Mesenchymal stem cell (in vitro differentiated cells and primary cell): ENCODE measurements around the gene LNP1.

Experiments
- DNase-seq: peaks from one replicate; pipeline ENCODE4 v3.0.0-alpha.2; 2013
- H2AFZ ChIP-seq: one replicate; pipeline ENCODE4 v1.6.1; 2013; ENCODE audit warnings: low read depth, mild to moderate bottlenecking, control low read depth, inconsistent platforms, low read length, moderate library complexity
- H2AK5ac ChIP-seq: 2 replicates; pipeline ENCODE4 v1.6.1; 2013; ENCODE audit warnings: low read length, moderate library complexity, mild to moderate bottlenecking, inconsistent platforms; ENCODE audit not compliant: severe bottlenecking
- H2BK120ac ChIP-seq: one replicate; pipeline ENCODE4 v1.6.1; 2013; ENCODE audit warnings: low read depth, mild to moderate bottlenecking, inconsistent platforms, low read length, moderate library complexity
- H2BK12ac ChIP-seq, 2 experiments: one replicate each; pipeline ENCODE4 v1.6.1; 2013; ENCODE audit warnings: inconsistent platforms in 2 of 2, low read length in 2 of 2, mild to moderate bottlenecking in 2 of 2, moderate library complexity in 2 of 2, control low read depth in 1 of 2
- H2BK15ac ChIP-seq: one replicate; pipeline ENCODE4 v1.6.1; 2013; ENCODE audit warnings: mild to moderate bottlenecking, low read depth, inconsistent platforms; ENCODE audit not compliant: poor library complexity, severe bottlenecking
- H2BK5ac ChIP-seq: 2 replicates; pipeline ENCODE4 v1.6.1; 2013; ENCODE audit warnings: low read depth, mild to moderate bottlenecking, low read length, control low read depth, inconsistent platforms; ENCODE audit not compliant: poor library complexity, severe bottlenecking
- H3K14ac ChIP-seq, 2 experiments: one replicate each; pipeline ENCODE4 v1.6.1; 2013; ENCODE audit warnings: inconsistent platforms in 2 of 2, low read length in 2 of 2, control low read depth in 1 of 2, mild to moderate bottlenecking in 1 of 2, moderate library complexity in 1 of 2
- H3K18ac ChIP-seq, 2 experiments: one replicate each; pipeline ENCODE4 v1.6.1; 2013; ENCODE audit warnings: inconsistent platforms in 2 of 2, low read length in 2 of 2, control low read depth in 1 of 2, low read depth in 1 of 2, mild to moderate bottlenecking in 1 of 2
- H3K23ac ChIP-seq, 2 experiments: one replicate each; pipeline ENCODE4 v1.6.1; 2013; ENCODE audit warnings: inconsistent platforms in 2 of 2, low read length in 2 of 2, mild to moderate bottlenecking in 2 of 2, moderate library complexity in 2 of 2, control low read depth in 1 of 2
- H3K27ac ChIP-seq: 2 replicates; pipeline ENCODE4 v1.5.1; 2013; ENCODE audit warnings: mild to moderate bottlenecking, moderate library complexity, low read length, control low read depth, inconsistent platforms; ENCODE audit not compliant: poor library complexity, severe bottlenecking
- H3K27me3 ChIP-seq, 2 experiments: 2 replicates each; pipeline versions ENCODE4 v1.6.1 to v1.7.0; 2013; ENCODE audit warnings: low read length in 2 of 2, mild to moderate bottlenecking in 2 of 2, moderate library complexity in 2 of 2, control low read depth in 1 of 2, inconsistent platforms in 1 of 2; ENCODE audit not compliant: control insufficient read depth in 1 of 2, insufficient read depth in 1 of 2
- H3K36me3 ChIP-seq, 2 experiments: 2 replicates each; pipeline versions ENCODE4 v1.6.1 to v1.7.0; 2013; ENCODE audit warnings: low read length in 2 of 2, control low read depth in 1 of 2, inconsistent platforms in 1 of 2, low read depth in 1 of 2, mild to moderate bottlenecking in 1 of 2; ENCODE audit not compliant: insufficient read depth in 2 of 2, control insufficient read depth in 1 of 2
- H3K4ac ChIP-seq, 2 experiments: one replicate each; pipeline ENCODE4 v1.6.1; 2013; ENCODE audit warnings: inconsistent platforms in 2 of 2, low read length in 2 of 2, mild to moderate bottlenecking in 2 of 2, moderate library complexity in 2 of 2, control low read depth in 1 of 2, low read depth in 1 of 2
- H3K4me1 ChIP-seq: 2 replicates; pipeline ENCODE4 v1.6.1; 2013; ENCODE audit warnings: low read depth, low read length, control low read depth; ENCODE audit not compliant: control insufficient read depth, insufficient read depth
- H3K4me2 ChIP-seq: 2 replicates; pipeline ENCODE4 v1.6.1; 2013; ENCODE audit warnings: low read length, mild to moderate bottlenecking, inconsistent platforms; ENCODE audit not compliant: poor library complexity, severe bottlenecking
- H3K4me3 ChIP-seq, 2 experiments: 2 replicates each; pipeline versions ENCODE4 v1.5.1 to v1.7.0; 2013; ENCODE audit warnings: low read length in 2 of 2, mild to moderate bottlenecking in 2 of 2, control low read depth in 1 of 2, low read depth in 1 of 2; ENCODE audit not compliant: insufficient read depth in 1 of 2
- H3K79me1 ChIP-seq: replicated peaks from 2 replicates; pipeline ENCODE4 v1.6.1; 2013; ENCODE audit warnings: mild to moderate bottlenecking, control low read depth, low read length, inconsistent platforms; ENCODE audit not compliant: poor library complexity, severe bottlenecking
- H3K9ac ChIP-seq: 2 replicates; pipeline ENCODE4 v1.7.0; 2013; ENCODE audit warnings: mild to moderate bottlenecking, low read length, moderate library complexity
- H3K9me3 ChIP-seq: 2 replicates; pipeline ENCODE4 v1.7.0; 2013; ENCODE audit warnings: mild to moderate bottlenecking, low read length; ENCODE audit not compliant: control insufficient read depth
- H4K8ac ChIP-seq: one replicate; pipeline ENCODE4 v1.6.1; 2013; ENCODE audit warnings: inconsistent platforms, mild to moderate bottlenecking, low read length, moderate library complexity
- H4K91ac ChIP-seq: one replicate; pipeline ENCODE4 v1.6.1; 2013; ENCODE audit warnings: mild to moderate bottlenecking, low read length, inconsistent platforms
- WGBS: methylation state at CpG from one replicate; pipeline ENCODE4 v1.1.7; 2013; ENCODE audit warnings: mixed read lengths; 5-methylcytosine and 5-hydroxymethylcytosine counted together

The LNP1 gene

DNA sequence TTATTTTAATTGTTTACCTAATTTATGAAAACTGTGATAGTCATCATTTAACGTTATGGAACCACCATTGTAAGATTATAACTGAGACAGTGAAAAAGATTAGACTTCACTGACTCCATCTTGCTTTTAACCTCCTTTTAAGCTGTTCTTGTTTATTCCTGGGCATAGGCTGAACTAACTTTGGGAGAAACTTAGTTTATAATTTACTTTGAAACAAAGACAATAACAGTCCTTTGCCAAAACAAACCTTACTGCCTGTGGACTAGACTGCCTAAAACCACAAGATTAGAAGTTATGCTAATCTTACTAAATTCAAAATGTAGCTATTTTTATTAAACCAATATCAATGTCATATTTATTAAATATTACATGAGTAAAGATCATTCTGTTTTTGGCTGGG lies 46.7 kb downstream of the LNP1 start:
- peaks cover 9% of the 10 kb centered on the region for H3K9me3 ChIP-seq
- no peak overlapping the region for H2BK5ac ChIP-seq
- H3K4me2 ChIP-seq, result no peak overlapping the region
- WGBS, result no CpG with 5 or more reads among the region's 1 CpG
- H3K36me3 ChIP-seq, result no peaks in the 10 kb centered on the region
- H2BK120ac ChIP-seq, result no peak overlapping the region
- no peak overlapping the region for H2BK15ac ChIP-seq
- no peak overlapping the region for H3K9ac ChIP-seq
- DNase-seq, result no peak
- H2AFZ ChIP-seq, result no peak overlapping the region
- H3K79me1 ChIP-seq, result no peaks in the 10 kb centered on the region
- no peak overlapping the region for H3K14ac ChIP-seq
- no peak overlapping the region for H3K4me3 ChIP-seq
- H4K91ac ChIP-seq, result no peak overlapping the region
- H3K27me3 ChIP-seq, result no peaks in the 10 kb centered on the region
- no peak overlapping the region for H3K4ac ChIP-seq
- H3K18ac ChIP-seq, result no peak overlapping the region
- H2AK5ac ChIP-seq, result no peak overlapping the region
- no peak overlapping the region for H2BK12ac ChIP-seq
- H3K23ac ChIP-seq, result no peak overlapping the region
- no peak overlapping the region for H4K8ac ChIP-seq
- H3K27ac ChIP-seq, result no peak overlapping the region
- no peaks in the 10 kb centered on the region for H3K4me1 ChIP-seq

DNA sequence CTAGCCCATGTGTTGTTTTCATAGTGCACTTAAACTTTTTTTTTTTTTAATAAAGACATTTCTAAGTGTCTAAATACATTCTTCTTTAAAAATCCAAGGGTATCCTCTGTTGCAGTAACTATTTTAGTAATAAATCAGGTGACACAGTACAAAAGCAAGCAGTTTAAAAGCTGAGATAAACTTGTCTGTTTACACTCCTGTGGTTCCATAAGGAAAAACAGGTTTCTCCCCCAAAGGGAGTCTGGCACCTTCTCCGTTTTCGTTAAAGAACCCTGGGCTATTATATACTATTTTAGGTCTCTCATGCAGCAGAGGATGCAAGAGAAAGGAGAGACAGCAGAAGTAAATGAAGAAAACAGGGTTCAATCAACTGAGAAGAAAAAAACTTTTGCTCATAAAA lies 47.9 kb downstream of the LNP1 start:
- no peak overlapping the region for H3K4me3 ChIP-seq
- no peak overlapping the region for H2BK12ac ChIP-seq
- no peak for DNase-seq
- H3K36me3 ChIP-seq, result no peaks in the 10 kb centered on the region
- no peak overlapping the region for H3K14ac ChIP-seq
- H2AK5ac ChIP-seq, result no peak overlapping the region
- no peak overlapping the region for H4K91ac ChIP-seq
- no peak overlapping the region for H4K8ac ChIP-seq
- WGBS, result no CpG with 5 or more reads among the region's 2 CpGs
- no peak overlapping the region for H3K9ac ChIP-seq
- no peak overlapping the region for H3K18ac ChIP-seq
- H3K23ac ChIP-seq, result no peak overlapping the region
- H2BK5ac ChIP-seq, result no peak overlapping the region
- no peak overlapping the region for H2BK120ac ChIP-seq
- no peak overlapping the region for H3K4ac ChIP-seq
- no peaks in the 10 kb centered on the region for H3K27me3 ChIP-seq
- H2AFZ ChIP-seq, result no peak overlapping the region
- no peaks in the 10 kb centered on the region for H3K4me1 ChIP-seq
- H3K4me2 ChIP-seq, result no peak overlapping the region
- no peak overlapping the region for H2BK15ac ChIP-seq
- no peaks in the 10 kb centered on the region for H3K79me1 ChIP-seq
- peaks cover 1% of the 10 kb centered on the region for H3K9me3 ChIP-seq
- no peak overlapping the region for H3K27ac ChIP-seq

DNA sequence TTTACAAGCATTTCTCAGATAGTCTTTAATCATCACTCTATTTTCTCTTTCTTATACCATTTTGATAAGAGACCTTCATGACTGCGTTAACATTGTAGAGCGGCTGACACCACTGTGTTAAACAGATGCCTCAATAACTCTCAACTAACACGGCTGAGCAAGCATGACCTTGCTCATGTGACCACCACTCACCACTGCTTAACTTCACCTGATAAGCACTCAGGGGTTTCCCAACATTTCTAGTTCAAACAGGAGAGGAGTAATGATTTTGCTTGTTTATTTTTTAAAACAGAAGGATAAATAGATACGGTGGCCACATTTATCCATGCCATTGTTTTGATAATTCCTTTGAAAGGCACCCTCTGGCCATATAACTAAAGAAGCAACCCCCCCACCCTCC lies 53.3 kb downstream of the LNP1 start:
- H3K4me2 ChIP-seq, result no peak overlapping the region
- no peak overlapping the region for H4K91ac ChIP-seq
- no peak overlapping the region for H3K27ac ChIP-seq
- H3K4me1 ChIP-seq, result no peaks in the 10 kb centered on the region
- no peak overlapping the region for H3K14ac ChIP-seq
- no peak overlapping the region for H3K9ac ChIP-seq
- no peak overlapping the region for H3K4me3 ChIP-seq
- H4K8ac ChIP-seq, result no peak overlapping the region
- H2AFZ ChIP-seq, result no peak overlapping the region
- H2BK120ac ChIP-seq, result no peak overlapping the region
- H2BK12ac ChIP-seq, result no peak overlapping the region
- no peaks in the 10 kb centered on the region for H3K9me3 ChIP-seq
- no peak overlapping the region for H2AK5ac ChIP-seq
- no peaks in the 10 kb centered on the region for H3K36me3 ChIP-seq
- no peak overlapping the region for H3K4ac ChIP-seq
- H3K27me3 ChIP-seq, result no peaks in the 10 kb centered on the region
- no peak for DNase-seq
- WGBS, result 85% methylated on average over 4 of the region's 4 CpGs
- no peak overlapping the region for H2BK15ac ChIP-seq
- H3K79me1 ChIP-seq, result no peaks in the 10 kb centered on the region
- no peak overlapping the region for H2BK5ac ChIP-seq
- no peak overlapping the region for H3K23ac ChIP-seq
- no peak overlapping the region for H3K18ac ChIP-seq

DNA sequence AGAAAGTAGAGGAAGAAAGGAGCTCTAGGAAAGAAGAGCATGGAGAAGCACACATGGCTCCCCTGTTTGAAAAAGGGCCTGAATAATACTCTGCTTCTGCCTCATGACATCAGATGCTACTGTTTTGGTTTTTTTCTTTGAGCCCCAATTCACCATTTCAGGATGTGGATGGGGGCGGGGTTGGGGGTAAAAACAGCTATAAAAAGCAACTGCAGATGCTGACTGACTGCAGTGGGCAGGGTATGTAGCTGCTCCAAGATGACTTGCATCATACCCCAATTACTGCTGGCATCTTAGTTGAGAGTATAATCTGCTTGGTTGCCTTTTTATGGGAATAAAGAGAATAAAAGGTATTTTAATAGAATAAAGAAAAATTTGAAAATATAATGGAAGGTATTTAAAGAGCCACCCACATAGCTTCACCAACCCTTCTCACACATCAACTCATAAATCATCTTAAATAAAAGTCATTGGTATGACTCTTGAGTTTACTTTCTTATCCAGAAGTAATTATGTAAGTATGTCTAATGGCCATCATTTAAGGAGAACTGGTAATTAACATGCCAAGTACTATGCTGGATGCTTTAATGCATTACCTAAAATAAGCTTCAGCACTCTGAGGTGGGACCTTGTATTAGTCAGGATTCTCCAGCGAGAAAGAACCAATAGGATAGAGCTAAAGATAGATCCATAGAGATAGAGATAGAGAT lies 54.7 kb downstream of the LNP1 start:
- Histone ChIP-seq H3K14ac (no peak overlapping the region), H3K4me3 (no peak overlapping the region), H3K4me1 (no peaks in the 10 kb centered on the region), H2BK5ac (no peak overlapping the region), H3K36me3 (no peaks in the 10 kb centered on the region), H2AFZ (no peak overlapping the region), H3K4ac (no peak overlapping the region), H4K91ac (no peak overlapping the region), H3K27me3 (no peaks in the 10 kb centered on the region), H3K23ac (no peak overlapping the region), H4K8ac (no peak overlapping the region), H3K9me3 (no peaks in the 10 kb centered on the region), H2AK5ac (no peak overlapping the region), H3K18ac (no peak overlapping the region), H2BK15ac (no peak overlapping the region), H3K9ac (no peak overlapping the region), H3K79me1 (no peaks in the 10 kb centered on the region), H3K4me2 (no peak overlapping the region), H3K27ac (no peak overlapping the region), H2BK120ac (no peak overlapping the region), H2BK12ac (no peak overlapping the region)
- DNase-seq, result no peak
- 89% methylated on average over 2 of the region's 2 CpGs for WGBS
